Loucy (cell line): ENCODE data around the gene PA2G4.
A peak's percentile ranks its signal among the peaks of the same experiment; 100 is the strongest.

Source experiments
- H2AFZ ChIP-seq: fragments of 200-600 bp; sonication (generic); 2 replicates; pipeline ENCODE4 v1.6.0; 2016; ENCODE audit warnings: antibody characterized with exemption, mild to moderate bottlenecking, low read length, moderate library complexity
- H3F3A ChIP-seq: fragments of 200-600 bp; 2 replicates; pipeline ENCODE4 v1.6.0; 2016; ENCODE audit warnings: antibody characterized with exemption, low read depth, mild to moderate bottlenecking
- H3K27me3 ChIP-seq: fragments of 200-600 bp; sonication (generic); 2 replicates; pipeline ENCODE4 v1.6.1; 2014; ENCODE audit warnings: low read length, mild to moderate bottlenecking; ENCODE audit not compliant: insufficient read depth, poor library complexity, severe bottlenecking
- H3K36me3 ChIP-seq: fragments of 200-600 bp; sonication (generic); 2 replicates; pipeline ENCODE4 v1.6.1; 2016; ENCODE audit warnings: low read length; ENCODE audit not compliant: insufficient read depth
- H3K4me1 ChIP-seq: fragments of 200-600 bp; sonication (generic); 2 replicates; pipeline ENCODE4 v1.5.1; 2014; ENCODE audit warnings: low read length, mild to moderate bottlenecking; ENCODE audit not compliant: insufficient read depth, poor library complexity, severe bottlenecking
- H3K4me2 ChIP-seq: fragments of 200-600 bp; sonication (generic); 2 replicates; pipeline ENCODE4 v1.6.0; 2014; ENCODE audit warnings: antibody characterized with exemption, low read length, low read depth, mild to moderate bottlenecking; ENCODE audit not compliant: poor library complexity, severe bottlenecking
- H3K4me3 ChIP-seq: fragments of 200-600 bp; sonication (generic); 2 replicates; pipeline ENCODE4 v1.5.1; 2014; ENCODE audit warnings: low read length, mild to moderate bottlenecking, mixed read lengths; ENCODE audit not compliant: poor library complexity, severe bottlenecking
- H3K79me2 ChIP-seq: fragments of 200-600 bp; sonication (generic); 2 replicates; pipeline ENCODE4 v1.6.1; 2014; ENCODE audit warnings: low read length; ENCODE audit not compliant: insufficient read depth
- H3K9ac ChIP-seq: fragments of 200-600 bp; sonication (generic); 2 replicates; pipeline ENCODE4 v1.6.0; 2014; ENCODE audit warnings: mild to moderate bottlenecking, low read depth, low read length, moderate library complexity; ENCODE audit not compliant: poor library complexity, severe bottlenecking
- H3K9me2 ChIP-seq: fragments of 200-600 bp; sonication (generic); replicated peaks from 2 replicates; pipeline ENCODE4 v1.6.1; 2016; ENCODE audit warnings: low read depth, low read length, mixed read lengths
- H3K9me3 ChIP-seq: fragments of 200-600 bp; sonication (generic); 2 replicates; pipeline ENCODE4 v1.6.1; 2014; ENCODE audit warnings: mild to moderate bottlenecking, antibody characterized with exemption, low read length, low read depth; ENCODE audit not compliant: insufficient read depth
- H4K20me1 ChIP-seq: fragments of 200-600 bp; sonication (generic); 2 replicates; pipeline ENCODE4 v1.6.0; 2014; ENCODE audit warnings: antibody characterized with exemption, low read length, mild to moderate bottlenecking; ENCODE audit not compliant: insufficient read depth, poor library complexity, severe bottlenecking
- CTCF ChIP-seq: fragments of 200-600 bp; sonication (generic); conservative IDR thresholded peaks from 2 replicates; pipeline ENCODE4 v1.5.1; 2014; ENCODE audit warnings: mild to moderate bottlenecking, antibody characterized with exemption, low read length
- EZH2phosphoT487 ChIP-seq: fragments of 200-600 bp; IDR thresholded peaks from 2 replicates; pipeline ENCODE4 v1.6.1; 2018; ENCODE audit warnings: antibody characterized with exemption, mild to moderate bottlenecking, moderate library complexity, borderline replicate concordance

PA2G4 gene

GRCh38 chr12:56159482-56160192 lies 55.3 kb downstream of the PA2G4 start:
- peak overlapping the region; percentile 93 for H3K4me2 ChIP-seq
- TF ChIP-seq CTCF: no peak
- TF ChIP-seq EZH2phosphoT487: no peak
- H3F3A ChIP-seq: no peaks in the 10 kb centered on the region
- H3K4me1 ChIP-seq: peaks cover 25% of the 10 kb centered on the region
- H3K4me3 ChIP-seq: peak overlapping the region; percentile 98
- no peaks in the 10 kb centered on the region for H3K9me3 ChIP-seq
- peaks cover 52% of the 10 kb centered on the region for H3K79me2 ChIP-seq
- H4K20me1 ChIP-seq: peaks cover 44% of the 10 kb centered on the region
- H3K27me3 ChIP-seq: no peaks in the 10 kb centered on the region
- no peak overlapping the region for H2AFZ ChIP-seq
- H3K9me2 ChIP-seq: no peaks in the 10 kb centered on the region
- peaks cover 51% of the 10 kb centered on the region; the same call in 1 of the 2 replicates for H3K36me3 ChIP-seq
- peak overlapping the region; percentile 94 for H3K9ac ChIP-seq

GRCh38 chr12:56160193-56160763 lies 55.9 kb downstream of the PA2G4 start:
- H3K4me1 ChIP-seq: peaks cover 25% of the 10 kb centered on the region
- no peaks in the 10 kb centered on the region for H3K9me3 ChIP-seq
- peaks cover 44% of the 10 kb centered on the region for H4K20me1 ChIP-seq
- peaks cover 57% of the 10 kb centered on the region; the same call in 1 of the 2 replicates for H3K36me3 ChIP-seq
- H3K27me3 ChIP-seq: no peaks in the 10 kb centered on the region
- H3K9me2 ChIP-seq: no peaks in the 10 kb centered on the region
- TF ChIP-seq EZH2phosphoT487 (no peak), CTCF (no peak)
- no peak overlapping the region for H2AFZ ChIP-seq
- H3K4me3 ChIP-seq: peak overlapping the region; percentile 98
- H3K4me2 ChIP-seq: peak overlapping the region; percentile 93
- peaks cover 52% of the 10 kb centered on the region for H3K79me2 ChIP-seq
- peak overlapping the region; percentile 94 for H3K9ac ChIP-seq
- H3F3A ChIP-seq: no peaks in the 10 kb centered on the region

GRCh38 chr12:56160894-56161689 lies 56.7 kb downstream of the PA2G4 start:
- no peaks in the 10 kb centered on the region for H3K9me2 ChIP-seq
- H3F3A ChIP-seq: no peaks in the 10 kb centered on the region
- peak overlapping the region; percentile 94 for H3K9ac ChIP-seq
- H4K20me1 ChIP-seq: peaks cover 44% of the 10 kb centered on the region
- H3K79me2 ChIP-seq: peaks cover 52% of the 10 kb centered on the region
- no peak overlapping the region for H2AFZ ChIP-seq
- H3K27me3 ChIP-seq: no peaks in the 10 kb centered on the region
- no peaks in the 10 kb centered on the region for H3K9me3 ChIP-seq
- peaks cover 25% of the 10 kb centered on the region for H3K4me1 ChIP-seq
- H3K4me3 ChIP-seq: peak overlapping the region; percentile 98
- peak overlapping the region; percentile 93 for H3K4me2 ChIP-seq
- H3K36me3 ChIP-seq: peaks cover 65% of the 10 kb centered on the region; the same call in 1 of the 2 replicates
- no peak for TF ChIP-seq CTCF
- no peak for TF ChIP-seq EZH2phosphoT487
